D721Med (cell line): ENCODE results near the gene IGSF9B.

ENCODE experiments used
- DNase-seq: peaks from one replicate; pipeline ENCODE4 v3.0.0; 2011; ENCODE audit warnings: low spot score; ENCODE audit not compliant: insufficient read length
- FAIRE-seq: peaks from 2 replicates; lab custom pipeline; 2011; peaks lifted over from hg19 to GRCh38; lab: Jason Lieb, UNC
- CTCF ChIP-seq: IDR thresholded peaks from 2 replicates; pipeline ENCODE4 v1.5.1; 2012; ENCODE audit warnings: mild to moderate bottlenecking, control low read depth; ENCODE audit not compliant: insufficient read depth; ENCODE audit errors: missing control alignments

Gene IGSF9B

GRCh38 chr11:133902506-133902905 lies 54.3 kb downstream of the IGSF9B start:
- no peak for TF ChIP-seq CTCF
- FAIRE-seq: no peak
- no peak for DNase-seq

GRCh38 chr11:133901999-133902398 lies 54.8 kb downstream of the IGSF9B start:
- FAIRE-seq (no peak), DNase-seq (no peak)
- no peak for TF ChIP-seq CTCF

GRCh38 chr11:133901316-133901715 lies 55.5 kb downstream of the IGSF9B start:
- FAIRE-seq (no peak), DNase-seq (no peak)
- TF ChIP-seq CTCF: no peak

- no peak for TF ChIP-seq CTCF
- FAIRE-seq: no peak
- no peak for DNase-seq
Observed at GRCh38 chr11:133900176-133901105, 56.3 kb downstream of the IGSF9B start.

- no peak for DNase-seq
- no peak for FAIRE-seq
- no peak for TF ChIP-seq CTCF
Observed at GRCh38 chr11:133898770-133899115, 58.0 kb downstream of the IGSF9B start.

GRCh38 chr11:133898031-133898769 lies 58.6 kb downstream of the IGSF9B start:
- FAIRE-seq (no peak), DNase-seq (no peak)
- no peak for TF ChIP-seq CTCF

- DNase-seq (no peak), FAIRE-seq (no peak)
- TF ChIP-seq CTCF: no peak
Observed at GRCh38 chr11:133897331-133897650, 59.5 kb downstream of the IGSF9B start.
